Right lobe of liver (tissue), 6 donors: ENCODE measurements around the gene ARHGAP33. TPM values are rescaled to one million over a fixed set of nuclear protein-coding genes. Genes with fewer than 3 reads are reported as not detected.

Experiments used
- ATAC-seq, 4 donors: fragments of 200-7000 bp; cut with Tn5 transposase; one replicate each; pipeline ENCODE4 v1.9.1; 2020; ENCODE audit warnings: mild to moderate bottlenecking in 4 of 4, moderate library complexity in 4 of 4
- DNase-seq, 3 donors: peaks; one replicate each; pipeline ENCODE4 v3.0.0-alpha.2; 2020
- H3K27ac ChIP-seq, 3 donors: fragments of 200-600 bp; one replicate each; pipeline ENCODE4 v1.8.0; 2022
- H3K27me3 ChIP-seq, 2 donors: fragments of 200-600 bp; one replicate each; pipeline ENCODE4 v1.8.0; 2022
- H3K36me3 ChIP-seq, 4 donors: fragments of 200-600 bp; sonication (generic) in 1 of 4; one replicate each; pipeline versions ENCODE4 v1.5.1 to v1.8.0; 2017 to 2022; ENCODE audit warnings: control low read depth in 1 of 4
- H3K4me1 ChIP-seq, 4 donors: fragments of 200-600 bp; sonication (generic) in 1 of 4; one replicate each; pipeline versions ENCODE4 v1.5.1 to v1.8.0; 2017 to 2022; ENCODE audit warnings: control low read depth in 1 of 4
- H3K4me3 ChIP-seq, 3 donors: fragments of 200-600 bp; one replicate each; pipeline ENCODE4 v1.8.0; 2022
- H3K9me3 ChIP-seq, 4 donors: fragments of 200-600 bp; sonication (generic) in 1 of 4; one replicate each; pipeline versions ENCODE4 v1.5.1 to v1.8.0; 2017 to 2022; ENCODE audit warnings: control low read depth in 1 of 4
- CTCF ChIP-seq, 4 donors: fragments of 200-600 bp in 3 of 4; fragments of 450-650 bp in 1 of 4; IDR thresholded peaks; one replicate each; pipeline versions ENCODE4 v1.5.1 to v1.8.0; 2016 to 2022; ENCODE audit warnings: antibody characterized with exemption in 4 of 4, mild to moderate bottlenecking in 2 of 4
- POLR2A ChIP-seq: fragments of 450-650 bp; IDR thresholded peaks from one replicate; pipeline ENCODE4 v1.6.1; 2017; ENCODE audit warnings: antibody characterized with exemption, mild to moderate bottlenecking
- WGBS: methylation state at CpG from one replicate; pipeline ENCODE4 v1.1.6; 2018; ENCODE audit warnings: low coverage, low lambda C conversion rate; ENCODE audit not compliant: insufficient coverage; ENCODE audit errors: missing lambda C conversion rate; 5-methylcytosine and 5-hydroxymethylcytosine counted together
- intact Hi-C, 2 donors: fragments of 100-400 bp; cut with DNase I; formaldehyde crosslinking; loops; one replicate each; pipeline versions ENCODE4 v1.11.2 to v1.14.1; 2022
- total RNA-seq, 6 experiments: library from RNA; depleted of rRNA in 2 of 6; stranded (reverse); fragments of >200 nt in 2 of 6; fragmentation: NEBNext Ultra II Directional in 3 of 6; extraction: Animal tissue kit (Norgen Biotek cat#: 25700) in 3 of 6; gene quantifications; one replicate each; pipeline versions ENCODE4 v1.1.0 to v1.2.4, GENCODE V29; 2016 to 2023
- donor health status: DM: no; HTN: yes; CAD: no.
- donor health status: DM: no; HTN: no; CAD: no.
- donor health status: DM: no; HTN: no; CAD: no.
- donor health status: DM: no; HTN: yes; CAD: no.
- donor health status: DM: no; HTN: yes; CAD: no.

ARHGAP33 gene
- total RNA-seq, 6 experiments from 2014 or later: 0.37 to 5.2 (median 3.1) TPM

GRCh38 chr19:35816846-35817245 lies 41.5 kb downstream of the ARHGAP33 start:
- Histone ChIP-seq H3K27me3 (no peaks in the 10 kb centered on the region), H3K4me3 (no peak overlapping the region), H3K36me3 (no peaks in the 10 kb centered on the region), H3K4me1 (peaks cover 0 to 6% (median 0%) of the 10 kb centered on the region in 4 donors), H3K9me3 (no peaks in the 10 kb centered on the region), H3K27ac (no peak overlapping the region)
- DNase-seq: no peak
- 93% methylated on average over 6 of the region's 9 CpGs for WGBS
- no peak for ATAC-seq
- intact Hi-C loops: no loop called here
- no peak for TF ChIP-seq CTCF (IDR thresholded peaks at IDR 0.05)
- no peak for TF ChIP-seq POLR2A

- TF ChIP-seq POLR2A (no peak), CTCF (IDR thresholded peaks at IDR 0.05) (no peak)
- H3K9me3 ChIP-seq: no peaks in the 10 kb centered on the region
- no peak overlapping the region for H3K27ac ChIP-seq
- DNase-seq (no peak), ATAC-seq (no peak)
- H3K4me1 ChIP-seq: peaks cover 0 to 6% (median 0%) of the 10 kb centered on the region in 4 donors
- intact Hi-C loops: no loop called here
- no peaks in the 10 kb centered on the region for H3K36me3 ChIP-seq
- no peaks in the 10 kb centered on the region for H3K27me3 ChIP-seq
- H3K4me3 ChIP-seq: no peak overlapping the region
- WGBS: 77% methylated on average over 2 of the region's 3 CpGs
These were observed 43.1 kb downstream of the ARHGAP33 start for GRCh38 chr19:35818445-35818844.

- H3K27me3 ChIP-seq: no peaks in the 10 kb centered on the region
- H3K9me3 ChIP-seq: no peaks in the 10 kb centered on the region
- peaks cover 0 to 6% (median 0%) of the 10 kb centered on the region in 4 donors for H3K4me1 ChIP-seq
- no peak overlapping the region for H3K27ac ChIP-seq
- no peaks in the 10 kb centered on the region for H3K36me3 ChIP-seq
- H3K4me3 ChIP-seq: no peak overlapping the region
- intact Hi-C loops: loop anchor here in 1 of 2 donors (10.0 kb wide), 1 partner anchor 128 kb away; no protein-coding TSS in a partner anchor
- TF ChIP-seq CTCF (IDR thresholded peaks at IDR 0.05) (no peak), POLR2A (no peak)
- no peak for DNase-seq
- WGBS: 67% methylated on average over 3 of the region's 3 CpGs
- ATAC-seq: no peak
These were observed 47.2 kb downstream of the ARHGAP33 start for GRCh38 chr19:35822579-35822978.

- Histone ChIP-seq H3K27ac (no peak overlapping the region), H3K27me3 (no peaks in the 10 kb centered on the region), H3K9me3 (no peaks in the 10 kb centered on the region), H3K4me1 (peaks cover 0 to 6% (median 0%) of the 10 kb centered on the region in 4 donors), H3K4me3 (no peak overlapping the region), H3K36me3 (no peaks in the 10 kb centered on the region)
- ATAC-seq (no peak), DNase-seq (no peak)
- intact Hi-C loops: loop anchor here in 1 of 2 donors (10.0 kb wide), 1 partner anchor 129 kb away; no protein-coding TSS in a partner anchor
- WGBS: 69% methylated on average over 5 of the region's 5 CpGs
- TF ChIP-seq POLR2A: no peak
- no peak for TF ChIP-seq CTCF (IDR thresholded peaks at IDR 0.05)
These were observed 48.8 kb downstream of the ARHGAP33 start for GRCh38 chr19:35824150-35824549.
